GM12801 (cell line): Measurements from ENCODE around the gene GALNT16.

Experiments used
- TF ChIP-seq, protein P1 (sequence below): IDR thresholded peaks from one replicate; pipeline ENCODE4 v1.5.1; 2011; ENCODE audit warnings: control low read depth; ENCODE audit not compliant: insufficient read length; ENCODE audit errors: extremely low read depth

GALNT16 gene

GRCh38 chr14:69280746-69281291 is 20.9 kb downstream of the GALNT16 start:
- TF ChIP-seq, protein P1, sequence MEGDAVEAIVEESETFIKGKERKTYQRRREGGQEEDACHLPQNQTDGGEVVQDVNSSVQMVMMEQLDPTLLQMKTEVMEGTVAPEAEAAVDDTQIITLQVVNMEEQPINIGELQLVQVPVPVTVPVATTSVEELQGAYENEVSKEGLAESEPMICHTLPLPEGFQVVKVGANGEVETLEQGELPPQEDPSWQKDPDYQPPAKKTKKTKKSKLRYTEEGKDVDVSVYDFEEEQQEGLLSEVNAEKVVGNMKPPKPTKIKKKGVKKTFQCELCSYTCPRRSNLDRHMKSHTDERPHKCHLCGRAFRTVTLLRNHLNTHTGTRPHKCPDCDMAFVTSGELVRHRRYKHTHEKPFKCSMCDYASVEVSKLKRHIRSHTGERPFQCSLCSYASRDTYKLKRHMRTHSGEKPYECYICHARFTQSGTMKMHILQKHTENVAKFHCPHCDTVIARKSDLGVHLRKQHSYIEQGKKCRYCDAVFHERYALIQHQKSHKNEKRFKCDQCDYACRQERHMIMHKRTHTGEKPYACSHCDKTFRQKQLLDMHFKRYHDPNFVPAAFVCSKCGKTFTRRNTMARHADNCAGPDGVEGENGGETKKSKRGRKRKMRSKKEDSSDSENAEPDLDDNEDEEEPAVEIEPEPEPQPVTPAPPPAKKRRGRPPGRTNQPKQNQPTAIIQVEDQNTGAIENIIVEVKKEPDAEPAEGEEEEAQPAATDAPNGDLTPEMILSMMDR: no peak

DNA sequence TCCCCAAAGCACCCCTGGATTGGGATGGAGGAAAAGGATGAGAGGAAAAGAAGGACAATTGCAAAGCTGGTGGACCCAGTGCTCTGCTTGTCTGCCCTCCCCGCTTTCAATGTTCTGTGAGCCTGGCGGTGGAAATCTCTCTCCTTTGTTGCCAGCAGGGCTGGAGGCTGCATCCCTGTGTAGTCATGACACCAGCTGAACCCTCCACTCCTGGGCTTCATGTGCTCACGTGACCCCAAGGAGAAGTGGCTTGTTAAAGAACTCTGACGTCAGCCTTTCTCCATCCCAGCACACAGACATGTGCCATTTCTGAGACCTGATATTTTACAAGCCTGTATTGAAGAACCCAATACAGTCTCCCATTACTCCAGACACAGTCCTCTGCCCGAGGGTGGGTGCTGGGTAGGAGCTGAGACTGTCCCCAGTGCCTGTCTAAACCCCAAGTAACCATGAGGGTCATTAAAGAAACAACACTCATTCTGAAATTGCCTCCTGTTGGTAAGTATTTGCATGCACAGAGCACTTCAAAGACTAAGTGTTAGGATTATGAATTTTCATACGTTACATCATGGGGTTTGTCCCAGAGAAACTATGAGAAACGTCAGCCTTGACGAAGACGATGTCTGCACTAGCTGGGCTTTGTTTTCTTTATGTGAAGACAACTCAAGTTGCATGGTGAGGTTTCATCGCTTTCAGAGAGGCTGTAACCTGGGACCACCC is 21.7 kb downstream of the GALNT16 start:
- TF ChIP-seq, protein P1: no peak

DNA sequence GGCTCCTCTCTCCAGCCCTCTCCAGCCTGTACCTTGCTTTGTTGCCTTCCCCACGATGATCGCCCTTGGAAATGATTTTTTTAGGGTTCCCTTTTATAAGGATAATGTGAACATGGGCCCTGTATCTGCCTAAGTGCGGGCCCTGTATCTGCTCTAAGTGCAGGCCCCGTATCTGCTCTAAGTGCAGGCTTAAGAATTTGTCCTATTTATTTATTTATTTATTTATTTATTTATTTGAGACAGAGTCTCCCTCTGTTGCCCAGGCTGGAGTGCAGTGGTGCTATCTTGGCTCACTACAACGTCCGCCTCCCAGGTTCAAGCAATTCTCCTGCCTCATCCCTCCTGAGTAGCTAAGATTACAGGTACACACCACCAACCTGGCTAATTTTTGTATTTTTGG is 22.5 kb downstream of the GALNT16 start:
- TF ChIP-seq, protein P1: no peak

DNA sequence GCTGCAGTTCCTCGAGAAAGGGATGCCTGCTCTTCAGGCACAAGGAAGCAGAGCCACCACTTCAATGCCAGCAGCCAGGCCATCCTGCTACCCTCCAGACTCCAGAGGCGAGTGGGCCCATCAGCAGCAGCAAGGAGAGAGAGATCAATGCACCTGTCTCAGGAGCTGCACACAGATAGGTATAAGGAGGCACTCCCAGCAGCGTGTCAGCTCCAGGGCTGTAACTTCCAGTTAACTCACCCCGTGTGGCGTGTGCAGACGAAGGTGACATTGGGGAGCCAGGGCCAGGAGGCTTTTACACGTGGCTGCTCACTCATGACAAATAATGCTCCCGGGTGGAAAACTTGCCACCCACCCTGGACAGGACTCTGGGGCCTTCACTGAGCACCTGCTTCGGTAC is 24.2 kb downstream of the GALNT16 start:
- TF ChIP-seq, protein P1: no peak

- TF ChIP-seq, protein P1: no peak
These were observed 25.8 kb downstream of the GALNT16 start for GRCh38 chr14:69285661-69286255.

- TF ChIP-seq, protein P1: no peak
These were observed 27.4 kb downstream of the GALNT16 start for GRCh38 chr14:69287098-69288010.
